ENCODE data around the gene STX1A. TPM values are rescaled to one million over a fixed set of nuclear protein-coding genes. Genes with fewer than 3 reads are reported as not detected.

Gene STX1A
- total RNA-seq, 2 donors from 2014 or later: 2.6 TPM

GRCh38 chr7:73741600-73741999 lies 22.1 kb upstream of the STX1A start:
- Histone ChIP-seq H3K4me1 (peaks cover 0 to 31% of the 10 kb centered on the region in 2 donors), H3K4me3 (no peak overlapping the region), H3K36me3 (peaks cover 9% of the 10 kb centered on the region), H3K27ac (no peak overlapping the region), H3K9me3 (no peaks in the 10 kb centered on the region), H3K27me3 (no peaks in the 10 kb centered on the region)
- TF ChIP-seq CTCF (IDR thresholded peaks at IDR 0.05): no peak
- no peak for DNase-seq (ENCODE audit: low spot score)

GRCh38 chr7:73740771-73741170 lies 21.3 kb upstream of the STX1A start:
- H3K36me3 ChIP-seq: peaks cover 18% of the 10 kb centered on the region
- H3K4me1 ChIP-seq: peaks cover 0 to 31% of the 10 kb centered on the region in 2 donors
- H3K27me3 ChIP-seq: no peaks in the 10 kb centered on the region
- H3K4me3 ChIP-seq: no peak overlapping the region
- H3K27ac ChIP-seq: no peak overlapping the region
- no peak for DNase-seq (ENCODE audit: low spot score)
- H3K9me3 ChIP-seq: no peaks in the 10 kb centered on the region
- no peak for TF ChIP-seq CTCF (IDR thresholded peaks at IDR 0.05)

GRCh38 chr7:73740212-73740611 lies 20.7 kb upstream of the STX1A start:
- Histone ChIP-seq H3K9me3 (no peaks in the 10 kb centered on the region), H3K4me1 (peaks cover 0 to 31% of the 10 kb centered on the region in 2 donors), H3K36me3 (peaks cover 23% of the 10 kb centered on the region), H3K27ac (no peak overlapping the region), H3K27me3 (no peaks in the 10 kb centered on the region), H3K4me3 (no peak overlapping the region)
- TF ChIP-seq CTCF (IDR thresholded peaks at IDR 0.05): no peak
- DNase-seq (ENCODE audit: low spot score): no peak

GRCh38 chr7:73739387-73739767 lies 19.9 kb upstream of the STX1A start:
- Histone ChIP-seq H3K36me3 (peaks cover 24% of the 10 kb centered on the region), H3K27me3 (no peaks in the 10 kb centered on the region), H3K27ac (peak overlapping the region; percentile 84 to 85), H3K9me3 (no peaks in the 10 kb centered on the region), H3K4me1 (peaks cover 0 to 31% of the 10 kb centered on the region in 2 donors), H3K4me3 (peak overlapping the region; percentile 68 to 83)
- DNase-seq (ENCODE audit: low spot score): no peak
- TF ChIP-seq CTCF (IDR thresholded peaks at IDR 0.05): no peak

- no peaks in the 10 kb centered on the region for H3K27me3 ChIP-seq
- H3K4me1 ChIP-seq: peaks cover 0 to 31% of the 10 kb centered on the region in 2 donors
- peak within 1 kb of the TSS; percentile 68 to 83 for H3K4me3 ChIP-seq
- H3K9me3 ChIP-seq: no peaks in the 10 kb centered on the region
- TF ChIP-seq CTCF (IDR thresholded peaks at IDR 0.05): no peak
- peaks cover 24% of the 10 kb centered on the region for H3K36me3 ChIP-seq
- DNase-seq (ENCODE audit: low spot score): peak; percentile 98
- H3K27ac ChIP-seq: peak within 1 kb of the TSS; percentile 84 to 85
Measured at GRCh38 chr7:73738612-73739386, 19.3 kb upstream of the STX1A start, which contains the start of gene ABHD11. ABHD11 (minus strand) TSS chr7:73738802; CDS start chr7:73738770, 32 bp downstream.

All from right atrium auricular region (tissue), 2 donors.